ENCODE data around the gene PRPSAP2. TPM values are rescaled to one million over a fixed set of nuclear protein-coding genes. Genes with fewer than 3 reads are reported as not detected.
"Not testable (repeated sequence)": the region's sequence is repeated elsewhere in the genome, so short reads cannot be mapped to it uniquely, and the experiment has no call there.

PRPSAP2 gene
- total RNA-seq, 1 donor from 2014 or later: 37.5 TPM

DNA sequence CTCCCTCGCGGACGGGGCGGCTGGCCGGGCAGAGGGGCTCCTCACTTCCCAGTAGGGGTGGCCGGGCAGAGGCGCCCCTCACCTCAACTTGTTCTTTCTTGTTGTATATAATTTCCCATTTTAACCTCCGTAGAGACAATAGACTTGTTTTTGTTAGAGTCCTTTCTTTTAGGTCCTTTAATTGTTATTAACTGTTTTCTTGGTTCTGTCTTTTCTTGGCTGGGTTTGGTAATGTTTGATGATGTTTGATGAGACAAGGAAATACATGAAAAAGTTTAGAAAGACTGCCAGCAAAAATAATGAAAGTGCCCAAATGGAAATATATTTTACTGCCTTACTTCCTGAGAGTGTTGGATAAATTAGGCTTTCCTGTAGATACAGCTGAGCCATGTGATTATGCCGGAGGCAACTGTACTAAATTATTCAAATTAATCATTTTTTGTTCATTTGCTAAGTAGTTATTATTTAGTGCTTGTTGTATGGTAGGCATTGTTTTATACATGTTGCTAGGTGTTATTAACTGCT is 30.9 kb downstream of the PRPSAP2 start:
- DNase-seq (ENCODE audit: low read depth, low spot score): peak; percentile 2

DNA sequence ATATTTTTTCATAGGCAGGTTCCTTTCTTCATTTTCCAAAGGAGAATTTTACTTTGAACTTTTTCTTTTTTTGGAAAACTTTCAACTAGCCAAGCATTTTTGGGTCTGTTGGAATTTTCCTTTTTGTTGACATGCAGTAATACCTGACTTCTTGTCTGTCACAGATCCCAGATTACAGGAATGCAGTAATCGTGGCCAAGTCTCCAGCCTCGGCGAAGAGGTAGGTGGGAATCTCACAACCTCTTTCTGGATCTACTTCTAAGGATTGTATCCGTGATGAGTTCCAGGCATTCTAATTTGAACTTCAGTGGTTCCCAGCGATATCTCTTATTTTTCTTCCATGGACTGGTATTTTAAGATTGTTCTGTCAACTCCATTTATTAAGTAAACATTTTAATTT is 31.7 kb downstream of the PRPSAP2 start:
- no peak for DNase-seq (ENCODE audit: low read depth, low spot score)

DNA sequence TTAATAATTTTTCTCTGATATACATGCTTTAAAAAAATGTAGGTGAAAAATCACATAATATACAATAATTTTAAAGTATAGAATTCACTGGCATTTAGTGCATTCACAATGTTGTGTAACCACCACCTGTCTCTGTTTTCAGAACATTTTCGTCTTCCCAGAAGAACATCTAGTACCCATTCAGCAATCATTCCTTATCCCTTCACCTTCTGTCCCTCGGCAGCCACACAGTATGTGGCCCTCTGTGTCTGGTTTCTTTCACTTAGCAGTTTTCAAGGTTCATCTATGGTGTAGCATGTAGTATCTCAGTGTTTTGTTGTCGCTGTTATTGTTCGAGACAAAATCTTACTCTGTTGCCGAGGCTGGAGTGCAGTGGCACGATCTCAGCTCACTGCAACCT is 33.6 kb downstream of the PRPSAP2 start:
- DNase-seq (ENCODE audit: low read depth, low spot score): no peak

DNA sequence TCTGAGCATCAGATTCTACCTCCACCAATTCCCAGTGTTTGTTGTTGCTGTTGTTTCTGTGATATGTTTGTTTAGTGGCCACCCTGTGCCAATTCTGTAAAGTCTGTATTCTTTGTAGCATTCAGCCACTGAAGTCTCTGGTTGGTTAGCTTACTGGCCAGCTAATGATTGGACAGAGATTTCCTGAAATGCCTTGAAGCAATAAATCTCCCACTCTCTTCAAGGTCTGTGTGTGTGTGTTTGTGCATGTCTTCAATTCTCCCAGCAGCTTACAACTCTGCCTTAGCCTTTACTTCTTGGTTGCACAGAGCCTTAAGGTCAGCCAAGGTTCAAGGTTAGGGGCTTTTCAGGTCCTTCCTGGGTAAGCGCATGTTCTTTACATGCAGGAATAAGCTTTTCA is 38.2 kb downstream of the PRPSAP2 start:
- DNase-seq (ENCODE audit: low read depth, low spot score): no peak

DNA sequence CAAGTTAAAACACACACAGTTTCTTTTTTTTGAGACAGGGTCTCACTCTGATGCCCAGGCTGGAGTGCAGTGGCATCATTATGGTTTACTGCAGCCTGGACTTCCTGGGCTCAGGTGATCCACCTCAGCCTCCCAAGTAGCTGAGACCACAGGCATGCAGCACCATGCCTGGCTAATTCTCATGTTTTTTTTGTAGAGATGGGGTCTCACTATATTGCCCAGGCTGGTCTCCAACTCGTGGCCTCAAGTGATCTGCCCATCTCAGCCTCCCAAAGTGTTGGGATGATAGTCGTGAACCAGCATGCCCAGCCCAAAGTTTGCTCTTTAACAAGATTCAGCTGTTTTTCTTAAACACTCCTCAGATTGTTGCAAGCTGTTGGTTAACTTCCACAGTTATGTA is 39.0 kb downstream of the PRPSAP2 start:
- no peak for DNase-seq (ENCODE audit: low read depth, low spot score)

DNA sequence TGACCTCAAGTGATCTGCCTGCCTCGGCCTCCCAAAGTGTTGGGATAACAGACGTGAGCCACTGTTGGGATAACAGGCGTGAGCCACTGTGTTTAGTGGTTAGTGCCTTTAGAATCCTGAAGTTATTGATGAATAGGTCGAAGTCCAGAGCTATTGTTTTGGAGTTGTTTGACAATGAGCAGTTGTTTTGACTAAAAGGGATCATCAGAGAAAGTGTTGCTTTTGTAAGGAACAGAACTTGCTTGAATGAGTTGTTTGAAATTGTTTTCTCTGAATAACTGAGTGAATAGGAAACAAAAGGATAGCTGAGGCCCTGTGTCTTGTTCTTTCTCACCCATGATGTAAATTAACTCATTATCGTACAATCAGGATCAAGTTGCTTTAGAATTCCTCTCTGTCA is 46.6 kb downstream of the PRPSAP2 start:
- no peak for DNase-seq (ENCODE audit: low read depth, low spot score)

DNA sequence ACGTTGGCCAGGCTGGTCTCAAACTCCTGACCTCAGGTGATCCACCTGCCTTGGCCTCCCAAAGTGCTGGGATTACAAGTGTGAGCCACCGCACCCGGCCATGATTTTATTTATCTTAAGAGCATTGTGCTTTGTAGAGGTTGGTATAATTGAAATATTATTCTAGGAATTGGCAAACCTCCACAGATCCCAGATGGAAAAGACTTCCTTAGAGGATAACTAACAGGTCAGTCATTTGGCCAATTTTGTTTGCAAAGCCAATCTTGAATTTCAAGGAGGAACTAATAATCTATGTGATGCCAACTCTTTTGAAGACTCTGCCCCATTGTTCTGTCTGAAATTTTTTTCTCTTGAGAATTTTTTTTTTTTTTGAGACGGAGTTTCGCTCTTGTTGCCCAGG is 47.3 kb downstream of the PRPSAP2 start:
- DNase-seq (ENCODE audit: low read depth, low spot score): no peak

DNA sequence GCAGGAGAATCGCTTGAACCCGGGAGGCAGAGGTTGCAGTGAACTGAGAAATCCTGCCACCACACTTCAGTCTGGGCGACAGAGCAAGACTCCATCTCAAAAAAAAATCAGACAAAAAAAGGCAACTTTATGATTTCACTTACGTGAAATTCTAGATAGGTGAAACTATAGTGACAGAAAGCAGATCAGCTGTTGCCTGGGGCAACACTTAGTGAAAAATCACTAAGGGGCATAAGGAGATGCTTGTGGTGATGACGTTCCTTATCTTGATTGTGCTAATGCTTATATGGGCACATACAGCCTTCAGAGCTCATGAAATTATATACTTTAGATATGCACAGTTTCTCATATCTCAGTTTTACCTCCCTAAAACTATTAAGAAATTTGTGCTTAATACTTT is 52.4 kb downstream of the PRPSAP2 start:
- DNase-seq (ENCODE audit: low read depth, low spot score): no peak

DNA sequence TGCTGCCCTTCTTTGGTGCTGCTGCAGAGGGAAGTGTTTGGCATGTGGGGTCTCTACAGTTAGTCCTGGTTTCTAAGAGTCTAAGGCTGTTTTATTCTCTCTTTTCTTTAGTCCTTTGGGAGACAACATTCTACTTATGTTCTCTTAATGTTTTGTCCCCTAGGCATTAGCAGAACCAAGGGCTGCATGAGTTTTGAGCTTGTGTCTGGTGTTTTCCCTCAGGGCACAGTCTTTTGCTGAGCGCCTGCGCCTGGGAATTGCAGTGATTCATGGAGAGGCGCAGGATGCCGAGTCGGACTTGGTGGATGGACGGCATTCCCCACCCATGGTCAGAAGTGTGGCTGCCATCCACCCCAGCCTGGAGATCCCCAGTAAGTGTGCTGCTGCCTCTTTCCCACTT is 53.0 kb downstream of the PRPSAP2 start:
- no peak for DNase-seq (ENCODE audit: low read depth, low spot score)

DNA sequence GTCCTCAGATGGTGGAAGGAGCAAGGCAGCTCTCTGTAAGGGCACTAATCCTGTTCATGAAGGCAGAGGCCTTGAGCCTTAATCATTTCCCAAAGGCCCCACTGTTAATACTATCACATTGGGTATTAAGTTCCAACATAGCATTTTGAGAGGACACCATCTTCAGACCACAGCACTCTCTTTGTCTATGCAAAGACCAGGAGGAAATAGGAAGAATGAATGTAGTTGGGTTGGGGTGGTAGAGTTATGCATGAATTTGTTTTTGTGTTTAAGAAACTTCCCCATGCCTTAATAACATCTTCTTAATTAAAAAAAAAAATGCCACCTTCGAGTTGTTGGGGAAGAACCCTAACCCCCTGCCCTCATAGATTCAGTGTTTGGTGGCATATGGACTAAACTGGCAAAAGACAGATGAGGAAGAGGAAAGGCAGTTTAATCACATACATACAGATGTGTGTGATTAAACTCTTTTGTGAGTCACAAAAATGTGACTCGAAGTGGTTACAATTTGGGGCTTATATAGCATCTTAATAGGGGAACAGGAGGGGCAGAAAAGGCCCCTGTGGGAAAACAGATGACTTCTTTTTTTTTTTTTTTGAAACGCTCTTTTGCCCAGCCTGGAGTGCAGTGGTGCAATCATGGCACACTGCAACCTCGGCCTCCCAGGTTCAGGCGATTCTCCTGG is 59.0 kb downstream of the PRPSAP2 start:
- DNase-seq (ENCODE audit: low read depth, low spot score): no peak

DNA sequence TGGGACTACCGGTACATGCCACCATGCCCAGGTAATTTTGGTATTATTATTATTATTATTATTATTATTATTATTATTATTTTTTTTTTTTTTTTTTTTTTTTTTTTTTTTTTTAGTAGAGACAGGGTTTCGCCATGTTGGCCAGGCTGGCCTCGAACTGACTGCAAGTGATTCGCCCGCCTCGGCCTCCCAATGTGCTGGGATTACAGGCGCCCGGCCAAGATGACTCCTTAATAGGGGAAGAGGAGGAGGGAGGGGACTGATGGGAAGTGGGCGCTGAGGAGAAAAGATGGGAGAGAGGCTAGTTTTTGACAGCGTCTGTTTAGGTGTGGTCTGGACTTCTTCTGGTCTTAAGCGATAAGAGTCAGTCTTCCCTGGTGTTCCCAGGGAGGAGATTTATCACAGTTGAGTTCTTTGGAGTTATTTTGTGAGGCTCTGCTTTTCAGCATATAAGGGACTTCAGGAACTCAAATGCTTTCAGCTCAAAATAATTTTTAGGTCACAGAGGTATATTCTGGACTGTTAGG is 59.6 kb downstream of the PRPSAP2 start:
- no peak for DNase-seq (ENCODE audit: low read depth, low spot score)

DNA sequence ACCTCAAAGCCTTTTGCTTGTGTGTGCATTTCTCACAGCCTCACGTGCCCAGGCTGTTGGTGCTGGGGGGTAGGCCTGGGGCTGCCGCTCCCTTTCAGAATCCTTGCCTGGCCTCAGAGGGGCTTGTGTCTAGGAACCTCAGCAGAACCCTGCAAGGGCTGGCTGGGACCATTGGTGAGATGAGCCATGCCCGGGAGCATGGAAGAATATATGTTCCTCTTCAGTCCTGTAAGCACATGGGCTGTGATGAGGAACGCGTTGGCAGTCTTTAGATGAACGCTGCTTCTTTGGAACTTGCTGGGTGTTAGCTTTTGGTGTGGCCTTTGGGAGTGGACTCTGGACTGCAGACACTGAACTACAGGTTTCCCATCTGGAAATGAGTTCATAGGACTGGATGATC is 62.0 kb downstream of the PRPSAP2 start:
- DNase-seq (ENCODE audit: low read depth, low spot score): no peak

DNA sequence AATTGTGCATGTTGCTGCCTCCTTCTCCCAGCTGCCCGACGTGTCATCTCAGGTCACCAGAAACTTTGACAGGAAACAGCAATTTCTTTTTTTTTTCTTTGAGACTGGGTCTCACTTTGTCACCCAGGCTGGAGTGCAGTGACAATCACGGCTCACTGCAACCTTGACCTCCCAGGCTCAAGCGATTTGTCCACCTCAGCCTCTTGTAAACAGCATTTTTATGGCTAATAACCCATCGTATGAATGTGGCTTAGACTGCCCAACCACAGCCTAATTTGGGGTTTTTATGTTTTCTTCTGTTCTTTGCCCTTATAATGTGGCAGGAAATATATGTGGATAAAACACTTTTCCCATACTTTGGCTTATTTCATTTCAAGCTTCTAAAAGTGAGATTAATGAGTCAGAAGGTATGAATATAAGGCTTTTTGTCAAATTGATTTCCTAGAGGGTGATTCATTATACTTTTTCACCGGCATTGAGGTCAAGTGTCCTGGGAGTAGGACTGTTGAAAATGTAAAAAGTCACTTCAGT is 63.0 kb downstream of the PRPSAP2 start:
- DNase-seq (ENCODE audit: low read depth, low spot score): no peak

DNA sequence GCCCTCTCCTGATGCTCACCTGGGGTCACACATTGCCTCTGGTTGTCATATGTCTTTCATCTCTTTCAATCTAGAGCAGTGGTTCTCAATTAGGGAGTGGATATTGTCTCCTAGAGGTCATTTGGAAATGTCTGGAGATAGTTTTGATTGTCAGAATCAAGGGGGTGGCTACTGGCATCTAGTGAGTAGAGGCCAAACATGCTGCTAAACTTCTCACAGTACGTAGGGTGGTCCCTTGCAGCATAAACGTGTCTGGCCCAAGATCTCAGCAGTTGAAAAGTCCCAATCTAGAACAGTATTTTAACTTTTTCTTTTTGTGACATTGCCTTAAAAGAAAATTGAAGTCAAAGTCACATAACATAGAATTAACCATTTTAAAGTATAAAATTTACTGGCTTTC is 63.6 kb downstream of the PRPSAP2 start:
- no peak for DNase-seq (ENCODE audit: low read depth, low spot score)

DNA sequence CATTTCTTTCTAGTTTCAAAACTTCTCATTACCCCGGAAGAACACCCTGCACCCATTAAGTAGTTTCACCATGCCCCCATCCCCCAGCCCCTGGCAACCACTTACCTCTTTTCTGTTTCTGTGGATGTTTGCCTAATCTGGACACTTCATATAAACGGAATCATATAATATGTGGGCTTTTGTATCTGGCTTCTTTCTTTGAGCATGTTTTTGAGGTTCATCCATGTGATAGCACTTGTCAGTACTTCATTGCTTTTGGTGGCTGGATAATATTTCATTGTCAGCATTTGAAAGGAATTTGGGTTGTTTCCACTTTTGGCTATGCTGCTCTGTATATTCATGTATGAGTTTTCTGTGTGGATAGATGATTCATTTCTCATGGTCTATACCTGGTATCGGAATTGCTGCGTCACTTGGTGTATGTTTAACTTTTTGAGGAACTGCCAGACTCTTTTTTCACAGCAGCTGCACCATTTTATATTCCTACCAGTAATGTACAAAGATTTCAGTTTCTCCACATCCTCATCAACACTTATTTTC is 64.1 kb downstream of the PRPSAP2 start:
- no peak for DNase-seq (ENCODE audit: low read depth, low spot score)

DNA sequence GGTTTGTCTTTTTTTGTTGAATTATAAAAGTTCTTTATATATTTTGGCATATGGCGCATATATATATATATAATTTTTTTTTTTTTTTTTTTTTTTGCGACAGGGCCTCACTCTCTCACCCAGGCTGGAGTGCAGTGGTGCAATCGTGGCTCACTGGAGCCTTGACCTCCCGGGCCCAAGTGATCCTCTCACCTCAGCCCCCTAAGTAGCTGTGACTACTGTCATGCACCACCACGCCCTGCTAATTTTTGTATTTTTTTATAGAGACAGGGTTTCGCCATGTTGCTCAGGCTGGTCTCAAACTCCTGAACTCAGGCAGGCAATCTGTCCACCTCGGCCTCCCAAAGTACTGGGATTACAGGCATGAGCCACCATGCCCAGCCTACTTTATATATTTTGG is 64.7 kb downstream of the PRPSAP2 start:
- DNase-seq (ENCODE audit: low read depth, low spot score): not testable (repeated sequence)

DNA sequence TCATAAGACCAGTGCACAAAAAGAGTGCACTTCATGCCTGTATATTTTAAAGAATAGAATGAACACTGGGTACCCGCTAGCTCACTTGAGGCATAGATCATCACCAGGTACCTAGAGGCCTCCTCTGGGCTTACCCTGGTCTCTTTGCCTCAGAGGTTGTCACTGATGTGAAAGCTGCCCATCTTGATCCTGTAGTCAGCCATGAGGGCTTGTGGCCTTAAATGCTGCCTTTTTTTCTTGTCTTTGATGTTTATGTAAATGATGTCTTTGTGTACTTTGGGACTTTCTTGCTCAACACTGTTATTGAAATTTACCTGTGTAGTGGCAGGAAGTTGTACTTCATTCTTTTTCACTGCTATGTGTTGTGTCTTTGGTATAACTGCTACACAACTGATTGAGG is 67.3 kb downstream of the PRPSAP2 start:
- no peak for DNase-seq (ENCODE audit: low read depth, low spot score)

DNA sequence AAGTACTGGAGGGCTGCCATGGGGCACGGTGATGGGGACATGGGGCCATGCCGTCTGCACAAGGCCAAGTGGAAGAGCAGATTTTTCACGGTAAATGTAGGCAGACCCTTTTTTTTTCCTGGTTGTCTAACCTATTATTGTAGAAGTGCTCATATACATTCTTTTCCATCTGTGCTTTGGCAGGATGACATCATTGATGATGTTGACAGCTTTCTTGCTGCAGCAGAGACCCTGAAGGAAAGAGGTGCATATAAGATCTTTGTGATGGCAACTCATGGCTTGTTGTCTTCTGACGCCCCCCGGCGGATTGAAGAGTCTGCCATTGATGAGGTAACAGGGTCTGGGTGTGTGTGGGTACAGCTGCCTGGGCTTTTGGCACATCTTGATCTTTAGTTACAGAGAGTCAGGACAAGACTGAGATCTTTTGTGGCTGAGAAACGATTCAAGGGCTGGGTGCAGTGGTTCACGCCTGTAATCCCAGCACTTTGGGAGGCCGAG is 70.7 kb downstream of the PRPSAP2 start:
- no peak for DNase-seq (ENCODE audit: low read depth, low spot score)

DNA sequence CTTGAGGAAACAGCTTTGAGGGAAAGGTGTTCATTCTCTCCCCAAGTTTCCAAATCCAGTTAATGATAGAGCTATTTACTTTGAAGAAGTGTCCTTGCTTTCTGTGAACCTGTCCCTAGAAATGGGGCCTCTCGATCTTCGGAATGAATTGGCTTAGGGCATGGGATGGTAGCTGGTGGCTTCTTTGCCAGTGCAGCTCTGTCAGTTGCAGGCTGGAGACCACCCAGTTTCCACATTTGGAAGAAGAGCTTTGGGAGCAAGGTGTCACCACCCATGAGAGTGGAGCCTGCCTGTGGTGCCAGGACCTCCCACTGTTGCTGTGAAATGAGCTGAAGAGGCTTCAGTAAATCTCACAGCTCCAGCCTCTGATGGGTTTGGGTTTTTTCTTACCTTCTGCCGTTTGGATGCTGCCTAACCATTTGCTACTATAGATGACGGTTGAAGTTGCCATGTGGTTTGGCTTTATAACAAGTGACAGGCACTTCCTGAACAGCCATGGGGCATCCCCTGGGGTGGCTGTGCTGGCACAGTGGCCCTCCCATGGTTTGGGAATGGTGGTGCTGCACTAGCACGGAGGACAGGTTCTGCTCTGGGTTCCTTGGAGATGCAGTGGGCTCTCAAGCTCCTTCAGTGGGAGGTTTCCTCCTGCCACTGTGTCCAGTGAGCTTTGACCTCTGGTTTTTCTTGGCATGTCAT is 74.6 kb downstream of the PRPSAP2 start:
- DNase-seq (ENCODE audit: low read depth, low spot score): no peak

DNA sequence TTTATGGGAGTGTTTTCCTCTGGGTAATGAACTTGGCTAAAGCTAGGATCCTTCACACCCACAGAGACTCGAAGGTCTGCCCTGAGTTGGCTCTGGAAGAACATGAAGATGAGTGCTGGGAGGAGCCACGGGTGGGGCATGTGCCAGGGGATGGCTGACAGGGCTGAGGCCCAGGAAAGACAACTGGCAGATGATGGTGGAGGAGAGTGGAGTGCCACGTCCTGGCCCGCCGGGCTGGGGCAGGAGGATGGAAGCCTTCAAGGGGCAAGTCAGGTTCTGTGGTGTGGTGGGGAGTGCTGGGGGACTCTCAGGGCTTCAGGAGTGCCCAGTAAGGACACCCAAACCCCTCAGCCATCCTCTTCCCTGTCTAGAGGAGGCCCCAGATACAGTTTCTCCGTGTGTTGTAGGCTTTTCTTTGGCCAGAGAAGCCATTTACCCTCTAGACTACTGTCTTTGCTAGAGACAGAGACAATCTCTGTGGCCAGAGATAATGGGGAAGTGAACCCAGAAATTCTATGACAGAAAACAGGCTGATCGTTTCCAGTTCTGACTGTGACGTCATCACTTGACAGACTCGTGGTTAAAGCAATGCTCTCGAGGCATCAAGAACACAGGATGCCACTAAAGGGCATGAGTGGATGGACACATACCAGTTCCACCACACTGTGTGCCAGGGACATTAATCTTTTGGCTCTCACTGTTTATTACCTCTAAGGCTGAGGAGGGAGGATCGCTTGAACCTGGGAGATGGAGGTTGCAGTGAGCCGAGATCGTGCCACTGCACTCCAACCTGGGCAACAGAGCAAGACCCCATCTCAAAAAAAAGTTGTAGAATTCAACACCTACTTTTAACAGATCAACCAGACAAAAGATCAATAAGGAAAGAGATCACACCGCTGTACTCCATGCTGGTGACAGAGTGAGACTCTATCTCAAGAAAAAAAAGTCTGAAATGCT is 75.4 kb downstream of the PRPSAP2 start:
- DNase-seq (ENCODE audit: low read depth, low spot score): no peak

Data from pulmonary artery endothelial cell (primary cell).